ENCODE measurements around the gene OSTF1.

GRCh38 chr9:75111019-75111622, 22.8 kb downstream of the OSTF1 start:
- TF ChIP-seq, protein P1, sequence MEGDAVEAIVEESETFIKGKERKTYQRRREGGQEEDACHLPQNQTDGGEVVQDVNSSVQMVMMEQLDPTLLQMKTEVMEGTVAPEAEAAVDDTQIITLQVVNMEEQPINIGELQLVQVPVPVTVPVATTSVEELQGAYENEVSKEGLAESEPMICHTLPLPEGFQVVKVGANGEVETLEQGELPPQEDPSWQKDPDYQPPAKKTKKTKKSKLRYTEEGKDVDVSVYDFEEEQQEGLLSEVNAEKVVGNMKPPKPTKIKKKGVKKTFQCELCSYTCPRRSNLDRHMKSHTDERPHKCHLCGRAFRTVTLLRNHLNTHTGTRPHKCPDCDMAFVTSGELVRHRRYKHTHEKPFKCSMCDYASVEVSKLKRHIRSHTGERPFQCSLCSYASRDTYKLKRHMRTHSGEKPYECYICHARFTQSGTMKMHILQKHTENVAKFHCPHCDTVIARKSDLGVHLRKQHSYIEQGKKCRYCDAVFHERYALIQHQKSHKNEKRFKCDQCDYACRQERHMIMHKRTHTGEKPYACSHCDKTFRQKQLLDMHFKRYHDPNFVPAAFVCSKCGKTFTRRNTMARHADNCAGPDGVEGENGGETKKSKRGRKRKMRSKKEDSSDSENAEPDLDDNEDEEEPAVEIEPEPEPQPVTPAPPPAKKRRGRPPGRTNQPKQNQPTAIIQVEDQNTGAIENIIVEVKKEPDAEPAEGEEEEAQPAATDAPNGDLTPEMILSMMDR (IDR thresholded peaks at IDR 0.05), result no peak
- TF ChIP-seq POLR2A (IDR thresholded peaks at IDR 0.05), result no peak
- no peak for TF ChIP-seq POLR2AphosphoS5 (IDR thresholded peaks at IDR 0.05)

Measured in sigmoid colon (tissue), 4 donors.